HG03280 (cell line): Measurements from ENCODE around the gene VOPP1.
"Not testable (repeated sequence)": the region's sequence is repeated elsewhere in the genome, so short reads cannot be mapped to it uniquely, and the experiment has no call there.

Source experiments
- ATAC-seq: cut with Tn5 transposase; IDR thresholded peaks from one replicate; pipeline ENCODE4 v1.9.1; 2021; ENCODE audit warnings: mild to moderate bottlenecking, moderate library complexity; ENCODE audit not compliant: unreplicated experiment

The VOPP1 gene

DNA sequence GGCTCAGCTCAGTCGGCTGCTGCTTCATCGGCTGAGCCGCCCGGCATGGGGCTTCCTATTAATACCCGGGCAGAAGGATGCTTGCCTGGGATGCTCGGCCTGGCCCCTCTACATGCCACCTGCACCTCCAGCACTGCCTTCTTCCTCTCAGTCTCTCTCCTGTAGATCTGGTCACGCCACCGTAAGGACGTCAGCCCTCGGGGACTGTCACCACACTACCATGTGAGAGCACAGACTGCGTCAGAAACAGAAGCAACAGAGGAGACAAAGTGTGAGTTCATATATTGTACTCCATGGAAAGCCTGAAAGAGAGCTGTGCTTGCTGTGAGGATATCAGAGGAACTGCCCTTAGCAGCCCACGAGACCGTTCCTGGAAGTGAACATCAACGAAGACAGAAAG lies 99.9 kb downstream of the VOPP1 start:
- ATAC-seq: not testable (repeated sequence)

DNA sequence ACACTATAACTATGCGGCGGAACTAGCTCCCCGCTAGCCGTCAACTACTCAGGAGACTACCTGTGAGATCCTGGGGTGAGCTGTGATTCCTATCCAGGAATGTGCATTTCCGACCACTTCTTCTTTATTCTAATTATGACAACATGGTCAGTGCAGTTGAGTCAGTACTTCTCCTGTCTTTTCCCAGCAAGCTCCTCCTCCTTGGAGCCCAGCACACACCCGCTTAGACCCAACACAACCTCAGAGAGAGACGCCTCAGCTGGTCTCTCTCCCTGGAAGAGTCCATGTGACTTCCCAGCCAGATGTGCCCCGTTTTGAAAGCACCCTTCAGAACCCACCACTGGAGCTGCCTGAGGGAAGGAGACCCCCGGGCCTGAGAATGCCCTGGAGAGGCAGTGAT lies 100.7 kb downstream of the VOPP1 start:
- not testable (repeated sequence) for ATAC-seq

GRCh38 chr7:55470261-55470660 lies 102.0 kb downstream of the VOPP1 start:
- no peak for ATAC-seq

GRCh38 chr7:55469721-55470120 lies 102.6 kb downstream of the VOPP1 start:
- ATAC-seq: no peak

DNA sequence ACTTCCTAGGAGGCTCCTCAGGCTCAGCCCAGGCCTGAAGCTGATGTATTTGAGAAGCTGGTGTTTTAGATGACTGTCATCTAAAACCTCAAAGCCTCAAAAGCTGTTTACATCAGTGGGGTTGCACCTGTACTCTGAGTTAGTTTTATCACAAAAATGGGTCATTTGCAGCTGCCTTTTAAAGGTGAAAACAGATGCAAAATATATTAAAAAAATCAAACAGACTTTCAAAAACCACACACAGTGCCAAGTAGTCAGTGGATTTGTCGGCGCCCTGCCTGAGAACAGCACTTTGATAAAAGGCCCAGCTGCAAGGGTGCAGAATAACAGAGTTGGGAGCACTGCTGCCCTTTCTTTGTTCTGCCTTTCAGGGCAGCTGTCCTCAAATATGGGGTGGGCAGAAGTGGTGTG lies 103.0 kb downstream of the VOPP1 start:
- no peak for ATAC-seq

DNA sequence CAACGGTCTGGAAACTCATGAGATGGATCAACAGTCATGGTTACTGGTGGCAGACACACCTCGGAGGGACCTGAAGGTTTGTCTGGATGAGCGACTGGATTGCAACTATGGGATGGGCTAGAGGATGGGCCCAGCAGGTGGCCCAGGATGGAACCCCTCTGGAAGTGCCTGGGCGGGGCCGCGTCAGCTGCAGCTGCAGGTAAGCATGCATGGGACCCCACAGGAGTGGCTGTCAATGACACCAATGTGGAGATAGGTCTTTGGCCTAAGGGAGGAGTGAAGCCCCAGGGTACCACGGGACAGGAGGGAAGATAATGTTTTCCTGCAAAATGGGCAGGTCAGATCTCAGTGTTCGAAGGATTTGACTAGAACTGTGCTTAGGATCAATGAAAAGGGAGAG lies 103.8 kb downstream of the VOPP1 start:
- ATAC-seq: no peak

- no peak for ATAC-seq
Observed at GRCh38 chr7:55467047-55467593, 105.2 kb downstream of the VOPP1 start.

- no peak for ATAC-seq
Observed at GRCh38 chr7:55465691-55466090, 106.6 kb downstream of the VOPP1 start.

- ATAC-seq: no peak
Observed at GRCh38 chr7:55464422-55464821, 107.9 kb downstream of the VOPP1 start.

DNA sequence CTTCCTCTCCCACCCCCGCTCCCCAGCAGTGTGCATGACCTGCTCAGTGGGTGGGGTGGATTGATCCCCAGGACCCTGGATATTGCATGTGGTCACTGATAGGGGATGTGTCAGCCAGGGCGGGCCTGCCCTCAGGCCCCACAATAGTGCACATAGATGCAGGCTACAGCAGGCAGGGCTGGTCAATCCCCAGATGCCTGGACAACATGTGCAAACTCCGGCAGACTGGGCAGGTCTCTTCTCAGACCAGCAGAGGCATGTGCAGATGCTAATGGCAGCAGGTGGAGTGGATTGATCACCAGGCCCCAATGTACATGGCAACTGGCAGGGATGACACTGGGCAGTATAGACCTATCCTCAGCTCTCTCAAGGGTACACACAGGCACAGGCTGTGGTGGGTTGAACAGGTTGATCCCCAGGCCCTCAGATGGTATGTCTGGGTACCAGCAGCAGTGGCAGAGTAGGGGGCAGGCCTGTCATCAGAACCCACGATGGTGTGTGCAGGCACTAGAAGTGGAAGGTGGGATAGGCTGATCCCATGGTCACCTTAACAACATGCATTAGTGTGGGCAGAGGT lies 108.5 kb downstream of the VOPP1 start:
- ATAC-seq: no peak

DNA sequence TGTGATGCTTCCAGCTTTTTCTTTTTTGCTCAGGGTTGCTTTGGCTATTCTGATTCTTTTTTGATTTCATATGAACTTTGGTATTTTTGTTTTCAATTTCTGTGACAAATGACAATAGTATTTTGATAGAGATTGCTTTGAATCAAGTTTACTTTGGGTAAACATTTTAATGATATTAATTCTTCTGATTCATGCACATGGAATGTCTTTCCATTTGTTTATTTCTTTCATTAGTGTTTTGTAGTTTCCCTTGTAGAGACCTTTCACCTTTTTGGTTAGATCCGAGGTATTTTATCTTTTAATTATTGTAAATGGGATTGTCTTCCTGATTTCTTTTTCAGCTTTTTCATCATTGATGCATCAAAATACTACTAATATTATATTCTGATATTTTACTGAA lies 114.0 kb downstream of the VOPP1 start:
- ATAC-seq: no peak

DNA sequence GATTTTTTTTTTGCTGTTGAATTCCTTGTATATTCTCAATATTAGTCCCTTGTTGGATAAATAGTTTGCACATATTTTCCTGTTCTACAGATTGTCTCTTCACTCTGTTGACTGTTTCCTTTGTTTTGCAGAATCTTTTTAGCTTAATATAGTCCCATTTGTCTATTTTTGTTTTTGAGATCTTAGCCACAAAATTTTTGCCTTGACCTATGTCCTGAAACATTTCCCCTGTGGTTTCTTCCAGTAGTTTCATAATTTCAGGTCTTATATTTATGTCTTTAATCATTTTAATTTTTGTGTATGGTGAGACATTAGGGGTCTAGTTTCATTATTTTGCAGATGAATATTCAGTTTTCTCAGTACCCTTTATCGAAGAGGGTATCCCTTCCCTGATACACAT lies 114.5 kb downstream of the VOPP1 start:
- no peak for ATAC-seq

GRCh38 chr7:55452971-55453370 lies 119.3 kb downstream of the VOPP1 start:
- no peak for ATAC-seq

- no peak for ATAC-seq
Observed at GRCh38 chr7:55449992-55450535, 122.2 kb downstream of the VOPP1 start.

- ATAC-seq: no peak
Observed at GRCh38 chr7:55449205-55449991, 122.9 kb downstream of the VOPP1 start.

DNA sequence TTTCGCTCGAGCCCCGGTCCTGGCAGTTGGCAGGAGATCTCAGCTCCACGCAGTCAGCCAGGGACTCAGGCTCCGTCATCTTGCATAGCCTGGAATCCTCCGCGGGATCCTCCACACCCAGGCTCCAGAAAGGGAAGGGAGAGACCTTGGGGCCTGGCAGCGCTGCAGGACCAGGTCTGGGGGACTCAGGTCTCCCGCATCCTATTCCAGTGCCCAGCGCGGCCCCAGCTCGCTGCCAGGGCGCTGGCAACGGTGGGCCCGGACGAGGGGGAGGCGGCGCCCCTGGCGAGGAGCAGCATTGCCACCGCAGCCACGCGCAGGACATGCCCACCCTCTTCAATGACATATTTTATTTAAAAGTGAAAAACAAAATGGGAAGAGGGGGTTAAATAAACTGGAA lies 123.8 kb downstream of the VOPP1 start:
- ATAC-seq: no peak

DNA sequence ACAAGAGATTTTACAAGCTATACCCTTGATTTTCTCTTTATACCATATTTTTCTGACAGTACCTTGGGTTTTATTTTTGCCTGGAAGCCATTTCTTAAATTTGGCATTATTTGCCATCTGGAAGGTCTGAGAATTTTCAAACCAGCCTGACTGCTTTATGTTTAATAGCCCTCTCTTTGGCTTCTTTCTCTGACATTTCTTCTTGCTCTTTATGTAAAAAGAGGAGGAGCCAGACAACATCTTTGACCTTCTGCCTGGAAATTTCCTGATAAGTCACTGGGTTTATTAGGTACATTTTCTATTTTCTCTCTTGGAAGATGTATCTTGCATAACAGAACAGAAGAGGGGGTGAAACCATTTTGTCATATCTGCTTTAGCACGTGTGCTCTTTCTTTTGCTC lies 127.5 kb downstream of the VOPP1 start:
- no peak for ATAC-seq

GRCh38 chr7:55441774-55442522 lies 130.4 kb downstream of the VOPP1 start:
- ATAC-seq: no peak

GRCh38 chr7:55441002-55441401 lies 131.3 kb downstream of the VOPP1 start:
- ATAC-seq: no peak

GRCh38 chr7:55440040-55440690 lies 132.1 kb downstream of the VOPP1 start:
- ATAC-seq: no peak

- ATAC-seq: no peak
Observed at GRCh38 chr7:55439627-55440026, 132.7 kb downstream of the VOPP1 start.
